GM12865 (cell line): ENCODE results near the gene VENTX.

Experiments
- DNase-seq: peaks from one replicate; pipeline ENCODE4 v3.0.0; 2010; ENCODE audit warnings: low read depth
- H3K4me3 ChIP-seq: 2 replicates; pipeline ENCODE4 v1.5.1; 2011; ENCODE audit warnings: mild to moderate bottlenecking, low read depth, low read length, control low read depth
- TF ChIP-seq, protein P1 (sequence below): IDR thresholded peaks from 2 replicates; pipeline ENCODE4 v1.5.1; 2011; ENCODE audit warnings: low read length, control low read depth, low read depth, inconsistent platforms; ENCODE audit not compliant: insufficient read depth; ENCODE audit errors: missing control alignments

VENTX gene

DNA sequence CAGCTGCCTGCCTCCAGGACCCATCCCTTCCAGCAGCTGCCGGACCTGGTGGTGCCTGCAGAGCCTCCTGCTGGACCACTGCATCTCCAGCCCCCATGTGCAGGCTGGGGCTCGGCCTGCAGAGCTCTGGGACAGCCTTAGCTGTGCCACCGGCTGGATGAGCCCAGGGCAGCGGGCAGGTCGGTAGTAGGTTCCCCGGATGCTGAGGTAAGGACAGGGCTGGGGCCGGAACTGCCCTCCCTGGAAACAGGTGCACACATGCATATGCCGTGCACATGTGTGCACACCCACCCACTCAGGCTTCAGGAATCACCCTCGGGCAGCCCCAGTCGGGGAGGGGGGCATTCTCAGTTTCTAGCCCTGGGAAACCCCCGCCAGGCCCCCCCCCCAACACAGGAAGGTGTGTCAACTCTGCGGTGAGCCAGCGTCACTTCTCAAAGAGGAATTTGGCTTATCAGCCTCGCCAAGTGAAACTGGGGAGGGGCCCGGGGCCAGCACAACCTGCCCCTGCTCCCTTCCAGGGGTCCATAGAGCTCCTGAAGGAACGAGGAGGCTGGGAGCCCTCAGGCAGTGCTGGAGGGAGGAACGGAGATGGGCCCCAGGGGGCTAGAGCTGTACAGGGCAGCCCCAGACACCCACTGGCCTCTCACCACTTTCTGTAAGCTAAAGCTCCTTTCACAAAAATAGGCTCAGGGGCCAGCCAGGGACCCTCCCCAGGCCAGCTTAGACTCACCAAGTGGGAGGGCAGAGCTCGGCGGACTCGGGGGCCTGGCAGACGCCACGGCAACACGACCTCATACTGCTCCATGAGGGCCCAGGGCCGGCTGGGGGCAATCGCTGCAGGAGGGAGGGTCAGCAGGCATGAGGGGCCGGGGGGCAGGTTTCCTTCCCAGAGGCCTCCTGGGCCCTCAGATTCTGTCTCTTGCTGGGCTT is 37.4 kb downstream of the VENTX start:
- DNase-seq, result peak; percentile 92
- H3K4me3 ChIP-seq, result peak overlapping the region; percentile 89
- TF ChIP-seq, protein P1, sequence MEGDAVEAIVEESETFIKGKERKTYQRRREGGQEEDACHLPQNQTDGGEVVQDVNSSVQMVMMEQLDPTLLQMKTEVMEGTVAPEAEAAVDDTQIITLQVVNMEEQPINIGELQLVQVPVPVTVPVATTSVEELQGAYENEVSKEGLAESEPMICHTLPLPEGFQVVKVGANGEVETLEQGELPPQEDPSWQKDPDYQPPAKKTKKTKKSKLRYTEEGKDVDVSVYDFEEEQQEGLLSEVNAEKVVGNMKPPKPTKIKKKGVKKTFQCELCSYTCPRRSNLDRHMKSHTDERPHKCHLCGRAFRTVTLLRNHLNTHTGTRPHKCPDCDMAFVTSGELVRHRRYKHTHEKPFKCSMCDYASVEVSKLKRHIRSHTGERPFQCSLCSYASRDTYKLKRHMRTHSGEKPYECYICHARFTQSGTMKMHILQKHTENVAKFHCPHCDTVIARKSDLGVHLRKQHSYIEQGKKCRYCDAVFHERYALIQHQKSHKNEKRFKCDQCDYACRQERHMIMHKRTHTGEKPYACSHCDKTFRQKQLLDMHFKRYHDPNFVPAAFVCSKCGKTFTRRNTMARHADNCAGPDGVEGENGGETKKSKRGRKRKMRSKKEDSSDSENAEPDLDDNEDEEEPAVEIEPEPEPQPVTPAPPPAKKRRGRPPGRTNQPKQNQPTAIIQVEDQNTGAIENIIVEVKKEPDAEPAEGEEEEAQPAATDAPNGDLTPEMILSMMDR, result no peak

DNA sequence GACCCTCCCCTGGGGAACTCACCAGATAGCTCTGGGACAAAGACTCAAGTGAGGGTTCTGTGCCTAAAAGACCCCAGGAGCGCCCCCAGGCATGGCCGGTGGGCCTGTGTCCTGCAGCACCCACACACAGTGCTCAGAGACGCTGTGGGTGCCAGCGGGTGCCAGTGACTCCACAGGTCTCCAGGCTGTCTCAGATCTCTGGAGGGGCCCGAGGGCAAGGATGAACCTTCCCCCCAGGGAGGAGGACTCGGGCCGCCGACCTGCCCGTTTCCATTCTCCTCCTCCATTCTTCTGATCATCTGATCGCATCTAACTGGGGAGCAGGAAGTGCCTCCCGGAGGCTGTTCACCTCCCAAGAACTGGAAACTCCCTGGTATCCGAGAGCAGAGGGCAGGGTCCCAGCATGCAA is 38.0 kb downstream of the VENTX start:
- peak; percentile 68 for DNase-seq
- peak overlapping the region; percentile 89 for H3K4me3 ChIP-seq
- TF ChIP-seq, protein P1, result peak; percentile 58

DNA sequence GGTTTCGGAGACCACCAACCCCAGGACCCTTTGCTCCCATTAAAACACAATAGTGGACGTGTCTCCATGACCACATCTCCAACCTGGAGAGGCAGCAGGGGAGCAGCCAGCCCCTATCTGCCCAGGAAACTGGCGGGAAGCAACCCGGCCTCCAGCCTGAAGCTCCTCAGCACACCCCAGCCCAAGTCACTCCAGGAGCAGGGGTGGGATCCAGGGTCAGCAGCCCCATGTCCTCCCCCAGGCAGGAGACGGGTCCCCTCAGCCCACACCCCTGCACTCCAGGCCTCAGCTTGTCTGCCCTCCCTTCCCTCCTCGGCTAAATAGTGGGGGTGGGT is 38.4 kb downstream of the VENTX start:
- TF ChIP-seq, protein P1, result no peak
- peak overlapping the region; percentile 89 for H3K4me3 ChIP-seq

DNA sequence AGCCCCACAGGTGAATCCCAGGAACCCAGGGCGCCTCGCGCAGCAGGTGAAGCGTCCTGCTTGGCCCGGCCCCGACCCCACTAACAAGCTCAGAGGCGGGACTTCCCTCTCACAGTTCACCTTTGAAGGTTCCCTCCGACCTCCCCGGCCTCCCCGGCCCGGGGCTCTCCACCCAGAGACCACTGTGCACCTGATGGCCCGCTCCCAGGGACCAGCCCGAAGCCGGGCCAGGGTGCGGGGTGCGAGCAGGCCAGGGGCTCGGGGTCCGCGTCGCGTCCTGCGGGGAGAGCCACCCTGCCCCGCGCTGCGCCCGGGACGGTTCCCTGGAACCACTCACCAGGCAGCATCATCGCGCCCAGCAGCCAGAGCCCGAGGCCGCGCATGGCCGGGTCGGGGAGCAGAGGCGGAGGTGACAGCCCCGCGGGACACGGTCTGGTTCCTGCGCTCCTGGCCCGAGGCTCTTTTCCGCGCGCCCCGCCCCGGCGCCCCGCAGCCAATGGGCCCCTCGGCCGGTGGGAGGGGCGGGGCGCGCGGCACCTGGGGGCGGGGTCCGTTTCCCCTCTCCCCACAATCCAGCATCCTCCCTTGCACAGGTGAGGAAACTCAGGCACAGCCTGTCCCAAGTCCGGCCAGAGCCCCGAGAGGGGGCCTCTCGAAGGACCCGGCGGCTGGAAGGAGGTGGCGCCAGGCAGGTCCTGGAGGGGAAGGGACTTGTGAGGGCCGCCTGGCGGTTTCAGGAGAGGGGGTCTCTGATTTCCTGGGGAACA is 39.0 kb downstream of the VENTX start, which contains the start of gene ADAM8:
Gene ADAM8 (minus strand): TSS at position 434 of the 767 bp plus-strand sequence. CDS start 51 bp downstream, at position 383.
- peak within 1 kb of the TSS; percentile 89 for H3K4me3 ChIP-seq
- TF ChIP-seq, protein P1, result no peak
- peak; percentile 78 for DNase-seq

More for the DNA sequence above, 38.4 kb downstream of the VENTX start:
- no peak for DNase-seq

DNA sequence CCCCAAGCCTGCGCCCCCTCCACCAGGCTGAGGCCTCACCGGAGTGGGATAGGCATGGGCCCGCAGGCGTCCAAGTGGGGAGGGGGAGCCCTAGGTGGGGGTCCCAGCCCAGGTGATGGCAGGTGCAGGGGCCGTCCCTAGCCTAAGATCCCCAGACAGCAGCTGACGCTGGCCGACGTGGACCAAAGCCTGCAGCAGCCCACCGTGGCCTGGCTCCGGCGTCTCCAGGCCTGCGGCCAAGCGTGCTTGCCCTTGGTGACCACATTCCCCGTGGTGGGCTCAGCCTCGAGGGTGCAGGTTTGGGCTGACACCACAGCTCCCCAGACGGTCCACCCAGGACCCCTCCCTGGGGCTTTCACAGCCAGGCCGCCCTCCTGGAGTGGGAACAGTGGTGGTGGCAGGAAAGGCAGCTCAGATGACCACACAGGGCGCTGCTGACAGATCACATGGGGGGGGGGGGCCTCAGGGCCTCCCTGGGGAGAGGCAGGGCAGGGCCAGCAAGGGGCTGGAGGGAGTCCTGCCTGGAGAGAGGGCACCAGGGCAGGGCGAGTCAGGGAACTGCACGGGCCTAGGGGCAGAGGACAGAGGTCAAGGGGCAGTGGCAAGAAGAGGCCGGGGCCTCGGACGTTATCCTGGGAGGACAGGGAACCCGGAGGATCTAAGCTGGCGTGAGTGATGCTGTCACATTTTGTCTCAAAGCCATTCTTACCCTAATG is 39.8 kb downstream of the VENTX start:
- TF ChIP-seq, protein P1, result no peak
- no peak for DNase-seq
- H3K4me3 ChIP-seq, result no peak overlapping the region

DNA sequence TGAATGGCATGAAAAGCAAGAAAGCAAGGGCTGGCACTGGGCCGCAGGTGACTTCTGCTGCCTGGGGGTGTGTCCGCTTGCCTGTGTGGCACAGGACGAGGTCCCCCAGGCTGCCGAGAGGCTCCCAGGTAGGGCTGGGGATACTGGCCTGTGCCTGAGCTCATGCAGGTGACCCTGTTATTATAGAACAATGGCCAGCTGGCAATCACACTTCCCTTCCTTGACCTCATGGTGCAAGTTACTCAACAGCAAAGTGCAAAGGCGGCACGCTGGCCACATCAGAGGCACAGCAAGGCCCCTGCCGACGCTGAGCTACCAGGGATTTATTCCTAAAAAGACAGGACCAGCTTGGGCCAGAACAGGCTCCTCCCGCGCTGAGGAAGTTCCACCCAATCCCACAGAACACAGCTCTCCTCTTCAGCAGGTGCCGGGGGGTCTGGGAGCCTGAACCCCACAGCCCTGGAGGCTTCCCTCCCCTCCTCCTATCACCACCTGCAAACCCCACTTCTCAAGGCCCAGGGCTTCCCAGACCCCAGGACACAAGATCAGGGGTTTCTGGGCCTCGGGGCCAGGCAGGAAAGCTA is 40.4 kb downstream of the VENTX start:
- TF ChIP-seq, protein P1, result no peak
- DNase-seq, result no peak
- 0 out of 2 replicates have a peak overlapping the region, but pooled peaks have one; percentile 5 for H3K4me3 ChIP-seq
